Measurements from ENCODE around the gene TEX22.

Gene TEX22

DNA sequence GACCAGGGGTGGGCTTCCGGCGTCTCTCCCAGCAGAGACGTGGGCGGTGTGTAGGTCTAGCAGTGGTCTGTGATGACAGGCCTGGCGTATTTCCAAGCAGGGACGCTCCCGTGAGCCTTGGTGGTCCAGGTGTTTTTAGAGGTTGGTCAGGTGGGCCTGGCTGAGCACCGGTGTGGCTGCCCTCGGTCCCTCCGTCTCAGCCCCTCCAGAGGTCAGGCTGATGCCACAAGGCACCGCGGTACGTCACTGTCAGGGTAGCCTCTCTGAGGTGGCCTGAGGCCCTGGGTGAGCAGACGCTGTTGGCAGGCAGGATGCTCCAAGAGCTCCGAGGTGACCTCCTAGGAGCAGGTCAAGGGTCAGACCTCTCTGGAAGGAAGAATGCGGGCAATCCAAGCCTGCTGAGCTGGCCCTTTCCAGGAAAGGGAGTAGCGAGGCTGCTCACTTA lies 34.8 kb downstream of the TEX22 start:
- no peak for DNase-seq (ENCODE audit: insufficient read length, low spot score)
- 0 out of 2 replicates have a peak, but pooled peaks have one; percentile 10 for TF ChIP-seq POU2F2 (IDR thresholded peaks at IDR 0.05; ENCODE audit: low read depth, low read length)
- no peak for TF ChIP-seq PAX5 (IDR thresholded peaks at IDR 0.05; ENCODE audit: insufficient read depth, low read length, severe bottlenecking)
- TF ChIP-seq POLR2AphosphoS5 (IDR thresholded peaks at IDR 0.05; ENCODE audit: low read depth, low read length), result no peak
- TF ChIP-seq POLR2A (IDR thresholded peaks at IDR 0.05; ENCODE audit: low read depth, low read length), result 0 out of 2 replicates have a peak, but pooled peaks have one; percentile 45
- TF ChIP-seq SPI1 (IDR thresholded peaks at IDR 0.05; ENCODE audit: low read depth, low read length), result no peak
- FAIRE-seq, result no peak

DNA sequence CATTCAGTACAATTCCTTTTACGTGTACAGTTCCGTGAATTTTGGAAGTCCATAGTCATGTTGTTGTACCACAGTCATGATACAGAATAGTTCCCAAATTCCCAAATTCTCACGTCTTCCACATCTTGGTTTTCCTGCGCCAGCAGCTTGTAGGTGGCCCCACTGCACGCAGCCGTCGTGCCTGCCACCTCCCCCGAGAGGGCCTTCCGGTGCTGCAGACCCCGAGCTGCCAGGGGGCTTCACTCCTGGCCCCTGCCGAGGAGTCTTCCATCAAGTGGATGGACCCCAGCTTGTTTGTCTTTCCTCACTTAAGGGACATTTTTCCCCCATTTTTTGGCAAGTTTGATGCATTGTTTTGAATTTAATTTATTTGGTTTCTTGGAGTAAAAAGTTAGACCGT lies 38.1 kb downstream of the TEX22 start:
- no peak for TF ChIP-seq TAF1 (IDR thresholded peaks at IDR 0.05; ENCODE audit: low read depth, low read length)
- TF ChIP-seq POLR2A (IDR thresholded peaks at IDR 0.05; ENCODE audit: low read depth, low read length), result no peak
- no peak for TF ChIP-seq POU2F2 (IDR thresholded peaks at IDR 0.05; ENCODE audit: low read depth, low read length)
- TF ChIP-seq POLR2AphosphoS5 (IDR thresholded peaks at IDR 0.05; ENCODE audit: low read depth, low read length), result no peak
- no peak for TF ChIP-seq SPI1 (IDR thresholded peaks at IDR 0.05; ENCODE audit: low read depth, low read length)
- TF ChIP-seq PAX5 (IDR thresholded peaks at IDR 0.05; ENCODE audit: insufficient read depth, low read length, severe bottlenecking), result no peak
- FAIRE-seq, result no peak
- DNase-seq (ENCODE audit: insufficient read length, low spot score), result no peak

DNA sequence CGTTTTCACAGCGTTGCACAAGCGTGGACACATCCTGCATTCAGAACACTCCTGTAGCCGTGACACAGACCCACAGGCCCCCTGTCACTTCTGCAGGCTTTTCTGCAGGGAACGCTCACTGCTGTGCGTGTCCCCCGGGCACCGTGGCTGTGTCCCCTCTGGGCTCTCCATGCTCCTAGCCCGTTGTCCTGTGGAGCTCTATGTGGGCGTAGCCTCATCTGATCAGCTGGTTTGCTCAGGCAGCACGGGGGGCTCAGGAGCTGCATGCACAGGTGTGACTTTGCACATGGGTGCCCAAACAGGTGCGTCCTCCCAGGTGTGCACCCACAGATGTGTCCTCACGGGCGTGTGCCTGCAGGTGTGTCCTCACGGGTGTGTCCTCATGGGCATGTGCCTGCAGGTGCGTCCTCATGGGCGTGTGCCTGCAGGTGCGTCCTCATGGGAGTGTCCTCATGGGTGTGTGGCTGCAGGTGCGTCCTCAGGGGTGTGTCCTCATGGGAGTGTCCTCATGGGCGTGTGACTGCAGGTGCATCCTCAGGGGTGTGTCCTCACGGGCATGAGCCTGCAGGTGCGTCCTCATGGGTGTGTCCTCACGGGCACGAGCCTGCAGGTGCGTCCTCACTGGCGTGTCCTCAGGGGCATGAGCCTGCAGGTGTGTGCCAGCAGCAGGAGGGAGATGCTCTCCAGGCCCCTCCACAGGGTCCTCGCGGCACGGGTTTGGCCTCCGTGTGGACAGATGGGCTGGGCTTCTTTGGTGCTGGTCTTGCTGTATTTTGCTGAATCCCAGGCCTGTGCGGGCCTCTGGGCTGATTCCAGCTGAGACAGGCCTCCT lies 38.8 kb downstream of the TEX22 start:
- FAIRE-seq, result no peak
- DNase-seq (ENCODE audit: insufficient read length, low spot score), result no peak
- TF ChIP-seq SPI1 (IDR thresholded peaks at IDR 0.05; ENCODE audit: low read depth, low read length) (no peak), POLR2AphosphoS5 (IDR thresholded peaks at IDR 0.05; ENCODE audit: low read depth, low read length) (peak; percentile 31; the same call in 1 of the 2 replicates)

DNA sequence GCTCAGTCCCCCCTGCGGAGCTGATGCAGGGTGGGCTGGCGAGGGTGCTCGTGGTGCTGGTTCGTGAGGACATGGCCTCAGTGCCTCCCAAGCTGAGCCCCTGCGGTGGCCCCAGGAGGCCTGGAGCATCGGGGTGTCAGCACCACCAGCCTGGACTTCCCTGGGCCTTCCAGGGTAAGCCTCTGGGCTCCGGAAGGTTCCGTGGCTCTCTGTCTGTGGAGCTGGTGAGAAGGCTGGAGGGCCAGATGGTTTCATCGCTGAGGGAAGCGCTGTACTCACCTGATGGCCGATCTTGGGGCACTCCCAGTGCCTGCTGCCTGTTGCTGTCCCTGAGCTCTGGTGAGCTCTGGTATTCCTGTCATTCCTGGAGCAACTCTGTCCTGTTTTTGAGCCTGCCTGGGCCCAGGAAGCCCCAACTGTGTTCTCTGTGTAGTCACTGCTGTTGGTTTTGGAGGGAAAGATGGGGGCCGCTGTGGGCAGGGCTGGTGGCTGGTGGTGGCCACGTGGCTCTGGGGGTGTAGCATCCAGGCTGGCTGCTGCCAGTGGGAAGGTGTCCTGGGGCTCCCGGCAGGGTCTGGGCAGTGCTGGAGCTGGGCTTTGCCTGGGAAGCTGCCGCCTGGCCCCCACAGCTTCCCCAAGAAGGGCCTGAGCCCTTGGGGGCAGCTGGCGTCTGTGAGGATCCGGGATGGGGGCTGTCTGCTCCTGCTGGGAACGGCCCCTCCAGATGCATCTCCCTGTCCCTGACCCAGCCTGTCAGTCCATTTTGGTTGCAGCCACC lies 39.6 kb downstream of the TEX22 start:
- FAIRE-seq, result no peak
- no peak for DNase-seq (ENCODE audit: insufficient read length, low spot score)
- no peak for TF ChIP-seq SPI1 (IDR thresholded peaks at IDR 0.05; ENCODE audit: low read depth, low read length)
- TF ChIP-seq TAF1 (IDR thresholded peaks at IDR 0.05; ENCODE audit: low read depth, low read length), result no peak
- TF ChIP-seq PAX5 (IDR thresholded peaks at IDR 0.05; ENCODE audit: insufficient read depth, low read length, severe bottlenecking), result no peak
- no peak for TF ChIP-seq POU2F2 (IDR thresholded peaks at IDR 0.05; ENCODE audit: low read depth, low read length)
- no peak for TF ChIP-seq POLR2A (IDR thresholded peaks at IDR 0.05; ENCODE audit: low read depth, low read length)
- no peak for TF ChIP-seq POLR2AphosphoS5 (IDR thresholded peaks at IDR 0.05; ENCODE audit: low read depth, low read length)

DNA sequence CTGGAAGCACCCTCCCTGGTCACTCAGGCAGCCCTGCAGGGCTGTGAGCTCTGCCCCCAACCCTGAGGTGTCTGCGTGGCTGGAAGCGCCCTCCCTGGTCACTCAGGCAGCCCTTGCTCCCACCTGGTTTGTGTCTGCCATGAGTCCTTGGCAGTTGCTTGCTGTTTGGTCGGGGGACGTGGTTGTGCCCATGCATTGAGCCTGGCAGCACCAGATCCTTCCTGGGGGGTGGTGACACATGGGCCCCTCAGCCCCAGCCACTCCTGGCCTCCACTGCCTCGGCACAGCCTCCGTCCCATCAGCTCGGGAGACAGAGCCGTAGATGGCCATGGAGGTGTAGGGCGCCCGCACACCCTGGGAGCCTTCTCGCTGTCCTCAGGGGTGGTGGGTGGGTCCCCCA lies 40.8 kb downstream of the TEX22 start:
- DNase-seq (ENCODE audit: insufficient read length, low spot score) (no peak), FAIRE-seq (no peak)
- TF ChIP-seq TAF1 (IDR thresholded peaks at IDR 0.05; ENCODE audit: low read depth, low read length) (no peak), POU2F2 (IDR thresholded peaks at IDR 0.05; ENCODE audit: low read depth, low read length) (no peak), POLR2A (IDR thresholded peaks at IDR 0.05; ENCODE audit: low read depth, low read length) (no peak), POLR2AphosphoS5 (IDR thresholded peaks at IDR 0.05; ENCODE audit: low read depth, low read length) (no peak), SPI1 (IDR thresholded peaks at IDR 0.05; ENCODE audit: low read depth, low read length) (no peak), PAX5 (IDR thresholded peaks at IDR 0.05; ENCODE audit: insufficient read depth, low read length, severe bottlenecking) (no peak)

DNA sequence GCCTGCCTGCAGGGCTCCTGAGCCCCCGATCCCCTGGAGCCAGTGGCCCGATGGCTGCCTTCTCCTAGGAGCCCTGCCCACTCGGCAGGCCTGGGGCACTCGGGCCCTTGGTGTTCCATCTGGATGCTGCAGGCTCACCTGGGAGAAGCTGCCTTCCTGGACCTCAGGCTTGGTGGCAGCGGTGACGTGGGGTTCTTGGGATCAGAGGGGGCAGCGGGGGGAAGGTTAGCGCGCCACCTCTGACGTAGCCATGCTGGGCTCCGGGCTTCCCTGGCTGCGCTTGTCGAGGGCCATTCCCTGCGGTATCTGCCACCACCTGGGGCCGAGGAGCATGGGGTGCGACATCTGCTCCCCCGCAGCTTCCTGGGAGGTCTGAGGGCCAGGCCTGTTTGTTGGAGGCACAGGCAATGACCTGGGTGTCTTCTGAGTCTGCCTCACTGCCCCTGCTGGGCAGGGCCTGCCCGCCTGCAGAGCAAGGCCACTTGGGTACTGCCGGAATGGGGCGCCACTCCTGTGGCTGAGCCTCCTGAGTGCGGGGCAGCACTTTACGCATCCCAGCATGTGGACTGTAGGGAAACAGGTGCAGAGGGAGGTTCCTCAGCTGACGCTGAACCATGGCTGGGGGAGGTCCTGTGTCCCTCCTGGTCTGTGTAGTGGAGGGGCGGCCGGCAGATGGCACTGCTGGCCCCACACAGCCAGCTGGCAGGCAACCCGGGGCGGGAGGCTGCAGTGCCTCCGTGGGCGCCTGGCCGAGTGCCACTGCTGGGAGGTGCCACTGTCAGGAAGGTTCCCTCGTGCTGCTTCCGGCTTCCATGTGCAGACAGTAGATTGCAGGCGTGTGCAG lies 41.6 kb downstream of the TEX22 start:
- TF ChIP-seq POLR2AphosphoS5 (IDR thresholded peaks at IDR 0.05; ENCODE audit: low read depth, low read length) (no peak), POLR2A (IDR thresholded peaks at IDR 0.05; ENCODE audit: low read depth, low read length) (no peak), TAF1 (IDR thresholded peaks at IDR 0.05; ENCODE audit: low read depth, low read length) (no peak), POU2F2 (IDR thresholded peaks at IDR 0.05; ENCODE audit: low read depth, low read length) (no peak), PAX5 (IDR thresholded peaks at IDR 0.05; ENCODE audit: insufficient read depth, low read length, severe bottlenecking) (no peak), SPI1 (IDR thresholded peaks at IDR 0.05; ENCODE audit: low read depth, low read length) (no peak)
- FAIRE-seq (no peak), DNase-seq (ENCODE audit: insufficient read length, low spot score) (no peak)

DNA sequence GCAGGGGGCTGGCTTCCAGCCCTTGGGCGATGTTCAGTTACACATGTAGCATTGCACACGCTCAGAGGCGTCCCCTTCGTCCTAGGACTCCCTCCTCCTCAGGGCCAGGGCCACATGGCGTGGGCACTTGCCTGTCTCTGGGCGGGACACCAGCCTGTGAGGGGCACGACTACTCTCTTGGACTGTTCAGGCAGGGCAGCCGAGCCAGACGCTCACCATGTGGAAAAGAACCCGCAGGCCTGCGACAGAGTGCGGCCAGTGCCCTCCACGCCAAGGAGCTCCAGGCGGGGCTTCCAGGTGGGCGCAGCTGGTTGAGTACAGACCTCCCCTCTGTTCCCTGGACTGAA lies 42.2 kb downstream of the TEX22 start:
- FAIRE-seq (no peak), DNase-seq (ENCODE audit: insufficient read length, low spot score) (no peak)
- TF ChIP-seq POLR2A (IDR thresholded peaks at IDR 0.05; ENCODE audit: low read depth, low read length) (no peak), PAX5 (IDR thresholded peaks at IDR 0.05; ENCODE audit: insufficient read depth, low read length, severe bottlenecking) (no peak), POU2F2 (IDR thresholded peaks at IDR 0.05; ENCODE audit: low read depth, low read length) (no peak), SPI1 (IDR thresholded peaks at IDR 0.05; ENCODE audit: low read depth, low read length) (no peak), POLR2AphosphoS5 (IDR thresholded peaks at IDR 0.05; ENCODE audit: low read depth, low read length) (no peak)

DNA sequence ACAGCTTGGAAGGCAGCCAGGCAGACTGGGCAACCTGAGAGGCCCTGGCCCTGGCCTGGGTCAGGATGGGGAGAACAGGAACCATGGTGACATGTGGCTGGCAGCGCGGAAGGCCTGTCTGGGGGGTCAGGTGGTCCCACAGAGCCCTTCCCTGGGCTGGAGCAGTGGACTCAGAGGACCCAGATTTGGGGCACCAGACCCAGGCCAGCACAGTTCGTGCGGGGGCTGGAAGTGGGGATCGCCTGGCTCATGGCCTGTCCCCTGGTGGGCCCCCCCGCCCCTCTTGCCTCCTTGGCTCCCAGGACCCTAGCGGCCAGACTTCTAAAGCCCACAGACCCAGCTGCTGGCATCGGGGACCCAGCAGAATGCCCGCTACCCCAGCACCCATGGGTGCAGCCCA lies 42.7 kb downstream of the TEX22 start:
- DNase-seq (ENCODE audit: insufficient read length, low spot score) (no peak), FAIRE-seq (no peak)
- TF ChIP-seq POLR2AphosphoS5 (IDR thresholded peaks at IDR 0.05; ENCODE audit: low read depth, low read length) (no peak), PAX5 (IDR thresholded peaks at IDR 0.05; ENCODE audit: insufficient read depth, low read length, severe bottlenecking) (no peak), POU2F2 (IDR thresholded peaks at IDR 0.05; ENCODE audit: low read depth, low read length) (no peak), POLR2A (IDR thresholded peaks at IDR 0.05; ENCODE audit: low read depth, low read length) (no peak), SPI1 (IDR thresholded peaks at IDR 0.05; ENCODE audit: low read depth, low read length) (no peak), TAF1 (IDR thresholded peaks at IDR 0.05; ENCODE audit: low read depth, low read length) (no peak)

DNA sequence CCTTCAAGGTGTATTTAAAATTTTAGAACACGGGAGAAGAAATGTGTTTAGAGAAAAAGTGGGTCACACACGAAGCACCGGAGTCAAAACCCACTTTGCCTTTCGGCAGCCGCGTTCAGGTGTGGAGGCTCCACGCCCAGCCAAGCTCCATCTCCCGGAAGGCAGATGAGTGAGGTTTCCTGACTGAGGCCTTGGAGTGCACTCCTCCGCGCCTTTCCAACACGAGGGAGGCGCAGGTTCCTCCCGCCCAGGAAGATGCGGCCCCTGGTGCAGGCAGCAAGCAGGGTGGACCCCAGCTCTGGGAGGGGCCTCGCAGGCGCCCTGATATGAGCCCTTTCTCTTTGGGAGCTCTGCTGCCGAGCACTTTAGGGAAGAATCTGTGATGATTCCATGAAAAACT lies 43.8 kb downstream of the TEX22 start:
- TF ChIP-seq TAF1 (IDR thresholded peaks at IDR 0.05; ENCODE audit: low read depth, low read length) (no peak), SPI1 (IDR thresholded peaks at IDR 0.05; ENCODE audit: low read depth, low read length) (no peak), POLR2A (IDR thresholded peaks at IDR 0.05; ENCODE audit: low read depth, low read length) (no peak), POLR2AphosphoS5 (IDR thresholded peaks at IDR 0.05; ENCODE audit: low read depth, low read length) (no peak), POU2F2 (IDR thresholded peaks at IDR 0.05; ENCODE audit: low read depth, low read length) (no peak), PAX5 (IDR thresholded peaks at IDR 0.05; ENCODE audit: insufficient read depth, low read length, severe bottlenecking) (no peak)
- DNase-seq (ENCODE audit: insufficient read length, low spot score) (no peak), FAIRE-seq (no peak)

Measured in GM12891 (cell line).